Nephron (organoid): ENCODE data around the gene NTNG1.

Experiments used
- H3K27ac Mint-ChIP-seq, 3 experiments: 2 replicates each; pipeline ENCODE4 v1.8.0; 2020; ENCODE audit warnings: mixed read lengths in 3 of 3, mild to moderate bottlenecking in 2 of 3, moderate library complexity in 1 of 3
- H3K27me3 Mint-ChIP-seq: 2 replicates; pipeline ENCODE4 v1.8.0; 2021; ENCODE audit warnings: low read depth, mild to moderate bottlenecking, moderate library complexity, mixed read lengths
- H3K36me3 Mint-ChIP-seq: 2 replicates; pipeline ENCODE4 v1.8.0; 2020; ENCODE audit warnings: low read depth, mixed read lengths
- H3K4me1 Mint-ChIP-seq: 2 replicates; pipeline ENCODE4 v1.8.0; 2020; ENCODE audit warnings: mixed read lengths
- H3K4me3 Mint-ChIP-seq, 3 experiments: 2 replicates each; pipeline ENCODE4 v1.8.0; 2020; ENCODE audit warnings: mild to moderate bottlenecking in 3 of 3, mixed read lengths in 3 of 3, moderate library complexity in 2 of 3
- H3K9me3 Mint-ChIP-seq: 2 replicates; pipeline ENCODE4 v1.8.0; 2020; ENCODE audit warnings: mixed read lengths
- TF ChIP-seq, protein P1 (sequence below), 3 experiments: fragments of 200-600 bp; sonication (generic); IDR thresholded peaks; one replicate each; pipeline ENCODE4 v1.5.0; 2021; ENCODE audit warnings: antibody characterized with exemption in 3 of 3; ENCODE audit not compliant: unreplicated experiment in 3 of 3

The NTNG1 gene

DNA sequence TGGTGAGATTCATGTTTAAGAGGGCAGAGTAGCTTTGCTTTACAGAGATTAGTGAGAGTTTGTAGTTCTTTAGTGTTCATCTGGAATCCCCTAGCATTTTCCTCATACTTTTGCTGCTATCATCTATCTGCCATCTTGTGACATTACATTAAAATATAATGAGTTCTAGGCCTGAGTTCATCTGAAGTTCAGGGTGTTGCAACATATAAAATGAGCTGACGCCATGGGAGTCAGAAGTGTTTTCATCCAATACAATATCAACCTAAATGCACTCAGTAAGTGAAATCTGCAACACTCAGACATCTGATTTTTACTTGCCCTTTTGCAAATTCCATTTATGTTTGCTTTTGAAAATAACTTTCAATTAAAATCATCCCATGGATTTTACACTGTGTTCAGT, 153.8 kb downstream of the NTNG1 start:
- no peak overlapping the region for H3K27ac Mint-ChIP-seq
- TF ChIP-seq, protein P1, sequence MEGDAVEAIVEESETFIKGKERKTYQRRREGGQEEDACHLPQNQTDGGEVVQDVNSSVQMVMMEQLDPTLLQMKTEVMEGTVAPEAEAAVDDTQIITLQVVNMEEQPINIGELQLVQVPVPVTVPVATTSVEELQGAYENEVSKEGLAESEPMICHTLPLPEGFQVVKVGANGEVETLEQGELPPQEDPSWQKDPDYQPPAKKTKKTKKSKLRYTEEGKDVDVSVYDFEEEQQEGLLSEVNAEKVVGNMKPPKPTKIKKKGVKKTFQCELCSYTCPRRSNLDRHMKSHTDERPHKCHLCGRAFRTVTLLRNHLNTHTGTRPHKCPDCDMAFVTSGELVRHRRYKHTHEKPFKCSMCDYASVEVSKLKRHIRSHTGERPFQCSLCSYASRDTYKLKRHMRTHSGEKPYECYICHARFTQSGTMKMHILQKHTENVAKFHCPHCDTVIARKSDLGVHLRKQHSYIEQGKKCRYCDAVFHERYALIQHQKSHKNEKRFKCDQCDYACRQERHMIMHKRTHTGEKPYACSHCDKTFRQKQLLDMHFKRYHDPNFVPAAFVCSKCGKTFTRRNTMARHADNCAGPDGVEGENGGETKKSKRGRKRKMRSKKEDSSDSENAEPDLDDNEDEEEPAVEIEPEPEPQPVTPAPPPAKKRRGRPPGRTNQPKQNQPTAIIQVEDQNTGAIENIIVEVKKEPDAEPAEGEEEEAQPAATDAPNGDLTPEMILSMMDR (IDR thresholded peaks at IDR 0.05; ENCODE audit: unreplicated experiment in 3 of 3) = no peak
- H3K4me3 Mint-ChIP-seq = no peak overlapping the region
- no peaks in the 10 kb centered on the region for H3K36me3 Mint-ChIP-seq
- H3K27me3 Mint-ChIP-seq = no peaks in the 10 kb centered on the region
- H3K4me1 Mint-ChIP-seq = peaks cover 7% of the 10 kb centered on the region
- no peaks in the 10 kb centered on the region for H3K9me3 Mint-ChIP-seq

DNA sequence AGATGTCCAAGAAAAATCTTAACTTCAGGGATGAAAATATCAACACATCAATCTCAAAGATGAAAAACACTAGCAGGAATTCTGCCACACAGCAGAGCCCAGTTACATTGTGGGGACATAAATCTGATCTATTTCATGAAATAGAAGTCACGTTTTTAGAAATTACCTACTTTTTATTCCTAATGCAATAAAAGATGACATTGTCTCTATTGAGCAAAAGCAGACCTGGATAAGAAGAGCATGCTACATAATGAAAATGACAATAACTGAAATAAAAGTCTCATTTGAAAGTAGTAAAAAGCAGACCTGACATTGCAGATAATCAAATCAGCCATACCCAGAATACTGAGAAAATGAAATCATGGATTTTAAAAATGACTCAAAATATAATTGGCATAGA, 156.8 kb downstream of the NTNG1 start:
- Mint-ChIP-seq H3K9me3 (no peaks in the 10 kb centered on the region), H3K27ac (no peak overlapping the region), H3K27me3 (no peaks in the 10 kb centered on the region), H3K36me3 (no peaks in the 10 kb centered on the region), H3K4me3 (no peak overlapping the region), H3K4me1 (peaks cover 7% of the 10 kb centered on the region)
- TF ChIP-seq, protein P1 (IDR thresholded peaks at IDR 0.05; ENCODE audit: unreplicated experiment in 3 of 3) = no peak

DNA sequence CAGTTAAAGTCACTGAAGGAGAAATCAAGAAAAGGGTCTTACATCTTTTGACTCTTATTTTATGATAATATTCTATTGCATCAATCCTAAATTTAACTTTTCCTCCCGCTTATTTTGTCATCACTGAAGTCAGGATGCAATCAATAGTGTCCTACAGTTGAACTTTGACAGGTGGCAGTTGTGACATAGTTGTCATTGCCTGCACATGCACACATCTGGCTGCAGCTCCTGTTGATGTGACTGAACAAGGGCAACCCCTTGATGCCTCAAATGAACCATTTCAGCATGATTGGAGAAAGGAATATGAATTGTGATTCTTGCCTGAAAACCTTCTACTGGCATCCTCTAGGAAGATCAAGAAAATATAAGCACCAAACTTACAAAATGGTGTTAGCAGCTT, 157.7 kb downstream of the NTNG1 start:
- no peak overlapping the region for H3K27ac Mint-ChIP-seq
- H3K27me3 Mint-ChIP-seq = no peaks in the 10 kb centered on the region
- H3K4me3 Mint-ChIP-seq = no peak overlapping the region
- TF ChIP-seq, protein P1 (IDR thresholded peaks at IDR 0.05; ENCODE audit: unreplicated experiment in 3 of 3) = no peak
- no peaks in the 10 kb centered on the region for H3K36me3 Mint-ChIP-seq
- peaks cover 7% of the 10 kb centered on the region for H3K4me1 Mint-ChIP-seq
- no peaks in the 10 kb centered on the region for H3K9me3 Mint-ChIP-seq

DNA sequence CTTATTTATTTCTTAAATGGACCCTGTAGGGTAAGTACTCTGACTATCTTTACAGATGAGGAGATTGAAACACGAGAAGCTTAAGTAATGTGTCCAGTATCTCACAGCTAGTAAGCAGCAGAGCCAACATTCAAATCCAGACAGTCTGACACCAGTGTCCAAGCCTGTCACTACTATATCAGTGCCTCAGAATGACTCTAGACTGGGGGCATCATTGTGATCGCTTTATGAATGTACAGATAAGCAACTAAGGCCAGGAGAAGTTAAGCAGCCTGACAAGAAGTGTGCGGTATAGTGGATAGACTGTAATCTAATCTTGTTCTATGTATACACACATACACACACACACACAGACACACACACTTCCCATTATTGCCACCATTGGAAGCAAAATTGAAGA, 158.7 kb downstream of the NTNG1 start:
- no peaks in the 10 kb centered on the region for H3K36me3 Mint-ChIP-seq
- H3K27ac Mint-ChIP-seq = no peak overlapping the region
- H3K4me1 Mint-ChIP-seq = peaks cover 4% of the 10 kb centered on the region
- H3K9me3 Mint-ChIP-seq = no peaks in the 10 kb centered on the region
- TF ChIP-seq, protein P1 (IDR thresholded peaks at IDR 0.05; ENCODE audit: unreplicated experiment in 3 of 3) = no peak
- no peaks in the 10 kb centered on the region for H3K27me3 Mint-ChIP-seq
- H3K4me3 Mint-ChIP-seq = no peak overlapping the region

DNA sequence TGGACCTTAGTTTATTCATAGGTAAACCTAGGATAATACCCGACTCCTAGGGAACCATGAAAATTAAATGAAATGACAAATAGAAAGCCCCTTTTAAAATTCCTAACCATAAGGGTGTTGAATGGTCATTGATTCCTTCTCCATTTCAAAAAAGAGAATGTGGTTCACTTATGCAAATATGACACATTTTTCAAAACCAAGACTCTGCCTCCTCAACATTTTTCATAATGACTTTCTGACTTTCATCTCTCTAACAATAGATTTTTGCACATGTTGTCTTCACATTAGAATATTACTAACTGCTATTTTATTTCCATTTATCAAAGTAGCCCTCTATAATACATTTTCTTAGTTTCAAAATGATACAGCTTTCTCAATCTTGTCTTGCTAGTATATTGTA, 169.1 kb downstream of the NTNG1 start:
- H3K9me3 Mint-ChIP-seq = no peaks in the 10 kb centered on the region
- TF ChIP-seq, protein P1 (IDR thresholded peaks at IDR 0.05; ENCODE audit: unreplicated experiment in 3 of 3) = no peak
- H3K27me3 Mint-ChIP-seq = no peaks in the 10 kb centered on the region
- no peaks in the 10 kb centered on the region for H3K4me1 Mint-ChIP-seq
- no peak overlapping the region for H3K4me3 Mint-ChIP-seq
- H3K36me3 Mint-ChIP-seq = no peaks in the 10 kb centered on the region
- H3K27ac Mint-ChIP-seq = no peak overlapping the region

DNA sequence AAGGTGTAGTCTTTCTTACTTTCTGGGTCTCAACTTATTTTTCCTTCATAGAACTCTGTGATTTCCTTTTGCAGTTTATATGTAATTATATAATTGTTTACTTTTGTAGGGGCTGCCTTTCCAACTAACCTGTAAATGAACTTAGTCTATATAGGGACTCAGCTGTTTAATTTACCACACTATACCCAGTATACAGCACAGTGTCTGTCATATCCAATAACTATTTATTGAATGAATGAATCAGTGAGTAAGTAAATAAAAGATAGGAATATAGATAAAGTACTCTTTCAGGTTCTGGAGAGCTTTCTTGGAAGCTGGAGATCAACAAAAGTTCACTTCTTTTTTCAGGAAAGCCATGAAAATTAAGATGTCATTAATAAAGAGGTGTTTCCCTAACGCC, 174.8 kb downstream of the NTNG1 start:
- H3K4me3 Mint-ChIP-seq = no peak overlapping the region
- no peaks in the 10 kb centered on the region for H3K4me1 Mint-ChIP-seq
- no peak overlapping the region for H3K27ac Mint-ChIP-seq
- no peaks in the 10 kb centered on the region for H3K36me3 Mint-ChIP-seq
- no peaks in the 10 kb centered on the region for H3K9me3 Mint-ChIP-seq
- H3K27me3 Mint-ChIP-seq = no peaks in the 10 kb centered on the region
- TF ChIP-seq, protein P1 (IDR thresholded peaks at IDR 0.05; ENCODE audit: unreplicated experiment in 3 of 3) = no peak
